NT2/D1 (cell line): ENCODE measurements around the gene AK6.

Experiments
- DNase-seq: peaks from one replicate; pipeline ENCODE4 v3.0.0-alpha.2; 2011; ENCODE audit warnings: low read depth, low spot score
- H3K27me3 ChIP-seq: 2 replicates; pipeline ENCODE4 v1.6.0; 2011; ENCODE audit warnings: mild to moderate bottlenecking; ENCODE audit not compliant: insufficient read length, insufficient read depth
- H3K36me3 ChIP-seq: 2 replicates; pipeline ENCODE4 v1.6.1; 2011; ENCODE audit warnings: mild to moderate bottlenecking, low read length, mixed read lengths; ENCODE audit not compliant: insufficient read depth, insufficient read length
- H3K4me1 ChIP-seq: 2 replicates; pipeline ENCODE4 v1.5.1; 2011; ENCODE audit not compliant: insufficient read depth, insufficient read length
- H3K4me3 ChIP-seq: 2 replicates; pipeline ENCODE4 v1.5.1; 2011; ENCODE audit warnings: low read depth; ENCODE audit not compliant: insufficient read length
- H3K9ac ChIP-seq: 2 replicates; pipeline ENCODE4 v1.6.0; 2011; ENCODE audit warnings: low read depth; ENCODE audit not compliant: insufficient read length
- H3K9me3 ChIP-seq: 2 replicates; pipeline ENCODE4 v1.5.1; 2011; ENCODE audit warnings: mild to moderate bottlenecking, low read length; ENCODE audit not compliant: insufficient read depth
- SUZ12 ChIP-seq: IDR thresholded peaks from 2 replicates; pipeline ENCODE4 v1.6.1; 2011; ENCODE audit not compliant: insufficient read length, insufficient read depth; ENCODE audit errors: extremely low read depth
- YY1 ChIP-seq: IDR thresholded peaks from 2 replicates; pipeline ENCODE4 v1.6.1; 2011; ENCODE audit not compliant: insufficient read length, insufficient read depth
- ZNF274 ChIP-seq: IDR thresholded peaks from 2 replicates; pipeline ENCODE4 v1.6.1; 2011; ENCODE audit warnings: mild to moderate bottlenecking, low read depth, low read length

The AK6 gene

GRCh38 chr5:69313428-69313827, 55.9 kb downstream of the AK6 start:
- Histone ChIP-seq H3K9me3 (peaks cover 14% of the 10 kb centered on the region; the same call in 1 of the 2 replicates), H3K4me3 (no peak overlapping the region), H3K4me1 (no peaks in the 10 kb centered on the region), H3K27me3 (no peaks in the 10 kb centered on the region), H3K9ac (no peak overlapping the region), H3K36me3 (no peaks in the 10 kb centered on the region)
- TF ChIP-seq ZNF274 (no peak), YY1 (no peak), SUZ12 (no peak)
- DNase-seq: no peak

GRCh38 chr5:69312459-69313160, 56.7 kb downstream of the AK6 start:
- Histone ChIP-seq H3K27me3 (no peaks in the 10 kb centered on the region), H3K4me3 (no peak overlapping the region), H3K9ac (no peak overlapping the region), H3K9me3 (peaks cover 14% of the 10 kb centered on the region; the same call in 1 of the 2 replicates), H3K36me3 (no peaks in the 10 kb centered on the region), H3K4me1 (no peaks in the 10 kb centered on the region)
- no peak for DNase-seq
- TF ChIP-seq ZNF274: no peak
- no peak for TF ChIP-seq YY1
- TF ChIP-seq SUZ12: no peak

GRCh38 chr5:69309380-69309779, 59.9 kb downstream of the AK6 start:
- Histone ChIP-seq H3K9ac (no peak overlapping the region), H3K4me1 (no peaks in the 10 kb centered on the region), H3K27me3 (no peaks in the 10 kb centered on the region), H3K4me3 (no peak overlapping the region), H3K36me3 (no peaks in the 10 kb centered on the region), H3K9me3 (peaks cover 14% of the 10 kb centered on the region; the same call in 1 of the 2 replicates)
- DNase-seq: no peak
- TF ChIP-seq YY1 (no peak), ZNF274 (no peak), SUZ12 (no peak)

- no peak for DNase-seq
- Histone ChIP-seq H3K9ac (no peak overlapping the region), H3K36me3 (no peaks in the 10 kb centered on the region), H3K4me1 (no peaks in the 10 kb centered on the region), H3K4me3 (no peak overlapping the region), H3K27me3 (no peaks in the 10 kb centered on the region), H3K9me3 (peaks cover 14% of the 10 kb centered on the region; the same call in 1 of the 2 replicates)
- TF ChIP-seq SUZ12 (no peak), ZNF274 (no peak), YY1 (no peak)
Measured at GRCh38 chr5:69308046-69308553, 61.2 kb downstream of the AK6 start.

- H3K9ac ChIP-seq: no peak overlapping the region
- no peaks in the 10 kb centered on the region for H3K36me3 ChIP-seq
- peaks cover 14% of the 10 kb centered on the region; the same call in 1 of the 2 replicates for H3K9me3 ChIP-seq
- no peak for DNase-seq
- no peak overlapping the region for H3K4me3 ChIP-seq
- no peaks in the 10 kb centered on the region for H3K27me3 ChIP-seq
- TF ChIP-seq ZNF274 (no peak), YY1 (no peak), SUZ12 (no peak)
- no peaks in the 10 kb centered on the region for H3K4me1 ChIP-seq
Measured at GRCh38 chr5:69305512-69305911, 63.8 kb downstream of the AK6 start.
